Stimulated activated naive B cell treated with anti-CD40 and anti-IgM and Interleukin-4, amounts not matched to agents 10 μg/mL and 1 μg/mL and 100 μg/mL, for 72 hours (primary cell): Measurements from ENCODE around the gene ID3.

Experiments used
- ATAC-seq, 2 donors: fragments of 150-1000 bp; cut with Tn5 transposase; replicated peaks; 2 replicates each; pipeline ENCODE4 v1.10.0; 2021; ENCODE audit warnings: moderate library complexity in 1 of 2
- DNase-seq: peaks from one replicate; pipeline ENCODE4 v3.0.0; 2021
- H3K27ac Mint-ChIP-seq: one replicate; pipeline ENCODE4 v1.8.0; 2022; ENCODE audit warnings: mild to moderate bottlenecking, mixed read lengths
- H3K27me3 Mint-ChIP-seq, 2 donors: one replicate each; pipeline ENCODE4 v1.8.0; 2022; ENCODE audit warnings: mixed read lengths in 2 of 2
- H3K36me3 Mint-ChIP-seq, 2 donors: one replicate each; pipeline ENCODE4 v1.8.0; 2022; ENCODE audit warnings: mixed read lengths in 2 of 2, mild to moderate bottlenecking in 1 of 2
- H3K4me1 Mint-ChIP-seq, 2 donors: one replicate each; pipeline ENCODE4 v1.8.0; 2022; ENCODE audit warnings: mixed read lengths in 2 of 2, mild to moderate bottlenecking in 1 of 2
- H3K4me3 Mint-ChIP-seq, 2 donors: one replicate each; pipeline ENCODE4 v1.8.0; 2022; ENCODE audit warnings: mild to moderate bottlenecking in 2 of 2, mixed read lengths in 2 of 2, moderate library complexity in 1 of 2
- H3K9me3 Mint-ChIP-seq, 2 donors: one replicate each; pipeline ENCODE4 v1.8.0; 2022; ENCODE audit warnings: mixed read lengths in 2 of 2, mild to moderate bottlenecking in 1 of 2

Gene ID3

GRCh38 chr1:23539698-23540266, 19.5 kb downstream of the ID3 start:
- ATAC-seq (peak; percentile 95 to 96), DNase-seq (peak; percentile 96)
- Mint-ChIP-seq H3K4me1 (peaks cover 21 to 39% of the 10 kb centered on the region in 2 donors), H3K27me3 (no peaks in the 10 kb centered on the region), H3K4me3 (peak overlapping the region; percentile 24 to 48), H3K9me3 (no peaks in the 10 kb centered on the region), H3K27ac (peak overlapping the region; percentile 44), H3K36me3 (no peaks in the 10 kb centered on the region)

- Mint-ChIP-seq H3K27ac (no peak overlapping the region), H3K4me3 (no peak overlapping the region), H3K36me3 (no peaks in the 10 kb centered on the region), H3K4me1 (peaks cover 28 to 45% of the 10 kb centered on the region in 2 donors), H3K27me3 (no peaks in the 10 kb centered on the region), H3K9me3 (no peaks in the 10 kb centered on the region)
- ATAC-seq (no peak), DNase-seq (no peak)
Observed at GRCh38 chr1:23537296-23537973, 21.9 kb downstream of the ID3 start.

GRCh38 chr1:23533246-23534023, 25.9 kb downstream of the ID3 start:
- H3K4me3 Mint-ChIP-seq: no peak overlapping the region
- peak overlapping the region; percentile 45 for H3K27ac Mint-ChIP-seq
- ATAC-seq (peak; percentile 45 to 60), DNase-seq (no peak)
- peaks cover 0 to 7% of the 10 kb centered on the region in 2 donors for H3K27me3 Mint-ChIP-seq
- H3K4me1 Mint-ChIP-seq: peaks cover 34 to 60% of the 10 kb centered on the region in 2 donors
- H3K9me3 Mint-ChIP-seq: no peaks in the 10 kb centered on the region
- H3K36me3 Mint-ChIP-seq: no peaks in the 10 kb centered on the region

GRCh38 chr1:23531562-23532094, 27.7 kb downstream of the ID3 start:
- no peaks in the 10 kb centered on the region for H3K36me3 Mint-ChIP-seq
- no peak for DNase-seq

GRCh38 chr1:23530747-23531561, 28.3 kb downstream of the ID3 start, which contains the start of gene E2F2:
E2F2 (minus strand) TSS chr1:23531233; CDS start chr1:23530793, 440 bp downstream.
- no peaks in the 10 kb centered on the region for H3K9me3 Mint-ChIP-seq
- H3K36me3 Mint-ChIP-seq: no peaks in the 10 kb centered on the region
- H3K27me3 Mint-ChIP-seq: peaks cover 0 to 7% of the 10 kb centered on the region in 2 donors
- ATAC-seq (peak; percentile 62 to 74), DNase-seq (peak; percentile 61)
- peaks cover 51 to 71% of the 10 kb centered on the region in 2 donors for H3K4me1 Mint-ChIP-seq
- H3K4me3 Mint-ChIP-seq: peak within 1 kb of the TSS; percentile 85 to 86
- H3K27ac Mint-ChIP-seq: peak within 1 kb of the TSS; percentile 91

More at GRCh38 chr1:23531562-23532094, 27.7 kb downstream of the ID3 start:
- peak overlapping the region; percentile 69 for H3K27ac Mint-ChIP-seq
- H3K4me3 Mint-ChIP-seq: peak overlapping the region; percentile 85 to 86
- no peaks in the 10 kb centered on the region for H3K9me3 Mint-ChIP-seq
- peaks cover 0 to 7% of the 10 kb centered on the region in 2 donors for H3K27me3 Mint-ChIP-seq
- no peak for ATAC-seq
- H3K4me1 Mint-ChIP-seq: peaks cover 45 to 69% of the 10 kb centered on the region in 2 donors

- Mint-ChIP-seq H3K4me3 (peak overlapping the region; percentile 73 to 85), H3K27me3 (peaks cover 0 to 7% of the 10 kb centered on the region in 2 donors), H3K36me3 (no peaks in the 10 kb centered on the region), H3K9me3 (no peaks in the 10 kb centered on the region), H3K27ac (peak overlapping the region; percentile 31), H3K4me1 (peaks cover 55 to 74% of the 10 kb centered on the region in 2 donors)
- ATAC-seq (peak in 1 of 2 donors; percentile 8), DNase-seq (no peak)
Observed at GRCh38 chr1:23530087-23530746, 29.1 kb downstream of the ID3 start.

GRCh38 chr1:23529146-23530086, 29.9 kb downstream of the ID3 start:
- Mint-ChIP-seq H3K4me3 (peak overlapping the region; percentile 73 to 85), H3K27me3 (peaks cover 0 to 7% of the 10 kb centered on the region in 2 donors), H3K9me3 (no peaks in the 10 kb centered on the region), H3K36me3 (no peaks in the 10 kb centered on the region), H3K4me1 (peaks cover 60 to 82% of the 10 kb centered on the region in 2 donors), H3K27ac (peak overlapping the region; percentile 62)
- no peak for DNase-seq
- no peak for ATAC-seq

- peaks cover 60 to 80% of the 10 kb centered on the region in 2 donors for H3K4me1 Mint-ChIP-seq
Observed at GRCh38 chr1:23528250-23528978, 30.9 kb downstream of the ID3 start.

GRCh38 chr1:23527900-23528249, 31.4 kb downstream of the ID3 start:
- H3K36me3 Mint-ChIP-seq: no peaks in the 10 kb centered on the region
- H3K9me3 Mint-ChIP-seq: no peaks in the 10 kb centered on the region
- ATAC-seq (peak in 1 of 2 donors; percentile 1), DNase-seq (no peak)
- peaks cover 0 to 7% of the 10 kb centered on the region in 2 donors for H3K27me3 Mint-ChIP-seq
- peak overlapping the region in 1 of 2 donors; percentile 48 for H3K4me3 Mint-ChIP-seq
- peak overlapping the region; percentile 31 for H3K27ac Mint-ChIP-seq
- H3K4me1 Mint-ChIP-seq: peaks cover 55 to 76% of the 10 kb centered on the region in 2 donors

More at GRCh38 chr1:23528250-23528978, 30.9 kb downstream of the ID3 start:
- H3K36me3 Mint-ChIP-seq: no peaks in the 10 kb centered on the region
- H3K9me3 Mint-ChIP-seq: no peaks in the 10 kb centered on the region
- ATAC-seq (peak; percentile 68 to 71), DNase-seq (peak; percentile 62)
- peaks cover 0 to 7% of the 10 kb centered on the region in 2 donors for H3K27me3 Mint-ChIP-seq
- peak overlapping the region; percentile 48 to 63 for H3K4me3 Mint-ChIP-seq
- peak overlapping the region; percentile 62 for H3K27ac Mint-ChIP-seq

- peak overlapping the region; percentile 81 for H3K27ac Mint-ChIP-seq
- H3K4me1 Mint-ChIP-seq: peaks cover 57 to 78% of the 10 kb centered on the region in 2 donors
- DNase-seq (no peak), ATAC-seq (no peak)
- H3K4me3 Mint-ChIP-seq: no peak overlapping the region
- no peaks in the 10 kb centered on the region for H3K9me3 Mint-ChIP-seq
- H3K27me3 Mint-ChIP-seq: peaks cover 0 to 7% of the 10 kb centered on the region in 2 donors
- no peaks in the 10 kb centered on the region for H3K36me3 Mint-ChIP-seq
Observed at GRCh38 chr1:23527366-23527765, 31.9 kb downstream of the ID3 start.

- Mint-ChIP-seq H3K27me3 (peaks cover 0 to 7% of the 10 kb centered on the region in 2 donors), H3K4me3 (peak overlapping the region in 1 of 2 donors; percentile 50), H3K36me3 (peaks cover 2 to 3% of the 10 kb centered on the region in 2 donors), H3K9me3 (no peaks in the 10 kb centered on the region), H3K4me1 (peaks cover 59 to 81% of the 10 kb centered on the region in 2 donors), H3K27ac (peak overlapping the region; percentile 81)
- DNase-seq: no peak
- ATAC-seq: no peak
Observed at GRCh38 chr1:23526329-23527041, 32.8 kb downstream of the ID3 start.
